HG02943 (cell line): ENCODE data around the gene NKTR.

Experiments used
- ATAC-seq: cut with Tn5 transposase; IDR thresholded peaks from one replicate; pipeline ENCODE4 v1.9.1; 2021; ENCODE audit warnings: mild to moderate bottlenecking, low read depth, moderate library complexity; ENCODE audit not compliant: unreplicated experiment

NKTR gene

DNA sequence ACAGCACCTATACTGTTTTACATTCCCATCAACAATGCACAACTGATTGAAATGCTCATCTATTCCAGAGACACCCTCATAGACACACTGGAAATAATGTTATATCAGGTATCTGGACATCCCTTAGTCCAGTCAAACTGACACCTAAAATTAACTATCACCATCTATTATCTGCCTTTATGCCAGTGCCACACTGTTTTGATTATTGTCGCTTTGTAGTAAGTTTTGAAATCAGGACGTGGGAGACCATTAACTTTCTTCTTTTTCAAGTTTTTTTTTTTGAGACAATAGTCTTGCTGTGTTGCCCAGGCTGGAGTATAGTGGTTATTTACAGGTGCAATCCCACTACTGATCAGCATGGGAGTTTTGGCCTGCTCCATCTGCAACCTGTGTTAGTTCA, 75.4 kb downstream of the NKTR start:
- no peak for ATAC-seq

DNA sequence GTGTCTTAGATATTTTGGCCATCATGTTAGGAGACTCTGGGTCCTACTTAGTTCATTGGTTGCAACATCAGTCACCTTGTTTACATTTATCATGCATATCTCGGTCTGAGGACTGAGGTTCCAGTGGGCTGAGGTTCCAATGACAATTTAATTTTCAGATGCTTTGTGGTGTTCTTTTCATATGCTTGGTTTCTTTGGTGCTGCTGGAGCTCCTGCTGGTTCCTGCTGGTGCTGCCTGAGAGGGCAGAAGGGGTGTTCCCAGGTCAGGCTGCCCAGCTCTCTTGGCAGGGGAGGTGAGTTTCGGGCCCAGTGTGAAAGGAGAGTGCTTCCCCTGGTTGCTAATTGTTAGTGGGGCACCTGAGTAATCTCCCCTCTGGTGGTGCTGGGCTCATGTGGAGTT, 78.0 kb downstream of the NKTR start:
- ATAC-seq = no peak

DNA sequence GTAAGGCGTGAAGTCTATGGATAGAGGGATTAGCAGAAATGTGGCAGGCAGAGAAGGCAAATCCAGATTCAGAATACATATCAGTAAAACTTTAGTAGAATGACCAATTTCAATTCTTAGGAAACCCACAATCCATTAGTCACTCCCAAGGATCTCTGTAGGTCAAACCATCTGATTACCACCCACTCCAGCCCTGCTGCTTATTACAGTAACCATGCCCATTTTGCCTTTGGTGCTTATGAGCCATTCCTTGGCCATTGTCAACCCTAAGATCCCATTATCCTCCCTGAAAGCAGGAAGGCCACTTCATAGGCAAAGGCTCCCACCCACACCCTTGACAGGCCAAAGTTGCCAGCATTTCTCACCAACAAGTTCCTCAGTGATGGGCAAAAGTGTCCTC, 79.8 kb downstream of the NKTR start:
- ATAC-seq = no peak

DNA sequence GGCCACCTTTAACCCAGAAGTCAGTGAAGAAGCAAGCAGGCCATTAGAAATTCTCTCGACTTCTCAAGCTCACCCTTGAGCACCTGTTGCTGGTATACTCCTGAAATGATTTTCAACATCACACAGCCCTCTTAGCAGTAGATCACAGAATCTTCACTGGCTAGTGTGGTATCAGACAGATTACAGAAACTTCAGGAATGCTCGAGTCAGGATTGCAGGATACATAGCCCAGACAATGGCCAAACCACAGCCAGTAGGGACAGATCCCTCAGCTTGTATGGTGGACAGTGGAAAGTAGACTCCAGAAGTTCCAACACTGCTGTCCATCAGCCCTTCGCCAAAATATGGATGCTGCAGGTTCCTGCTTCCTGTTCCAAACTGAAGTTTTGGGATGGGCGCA, 80.3 kb downstream of the NKTR start:
- ATAC-seq = no peak

DNA sequence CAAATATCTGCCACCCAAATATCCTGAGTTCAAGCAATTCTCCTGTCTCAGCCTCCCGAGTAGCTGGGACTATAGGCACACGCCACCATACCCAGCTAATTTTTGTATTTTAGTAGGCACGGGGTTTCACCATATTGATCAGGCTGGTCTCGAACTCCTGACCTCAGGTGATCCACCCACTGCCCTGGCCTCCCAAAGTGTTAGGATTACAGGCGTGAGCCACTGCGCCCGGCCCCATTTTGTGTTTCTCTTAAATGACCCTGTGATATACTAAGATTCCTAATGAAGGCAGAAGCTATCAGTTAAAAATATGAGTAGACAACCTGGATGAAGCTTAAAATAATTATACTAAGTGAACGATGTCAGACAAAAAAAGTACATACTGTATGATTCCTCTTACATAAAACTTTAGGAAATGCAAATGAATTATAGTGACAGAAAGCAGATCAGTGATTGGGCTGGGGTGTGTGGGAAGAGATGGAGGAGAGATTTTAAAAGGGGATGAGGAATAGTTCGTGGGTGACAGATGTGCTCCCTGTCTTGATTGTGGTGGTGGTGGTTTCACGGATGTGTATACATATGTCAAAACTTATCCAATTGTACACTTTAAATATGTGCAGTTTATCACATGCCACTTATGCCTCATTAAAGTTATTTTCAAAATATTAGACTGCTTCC, 81.0 kb downstream of the NKTR start:
- ATAC-seq = no peak

DNA sequence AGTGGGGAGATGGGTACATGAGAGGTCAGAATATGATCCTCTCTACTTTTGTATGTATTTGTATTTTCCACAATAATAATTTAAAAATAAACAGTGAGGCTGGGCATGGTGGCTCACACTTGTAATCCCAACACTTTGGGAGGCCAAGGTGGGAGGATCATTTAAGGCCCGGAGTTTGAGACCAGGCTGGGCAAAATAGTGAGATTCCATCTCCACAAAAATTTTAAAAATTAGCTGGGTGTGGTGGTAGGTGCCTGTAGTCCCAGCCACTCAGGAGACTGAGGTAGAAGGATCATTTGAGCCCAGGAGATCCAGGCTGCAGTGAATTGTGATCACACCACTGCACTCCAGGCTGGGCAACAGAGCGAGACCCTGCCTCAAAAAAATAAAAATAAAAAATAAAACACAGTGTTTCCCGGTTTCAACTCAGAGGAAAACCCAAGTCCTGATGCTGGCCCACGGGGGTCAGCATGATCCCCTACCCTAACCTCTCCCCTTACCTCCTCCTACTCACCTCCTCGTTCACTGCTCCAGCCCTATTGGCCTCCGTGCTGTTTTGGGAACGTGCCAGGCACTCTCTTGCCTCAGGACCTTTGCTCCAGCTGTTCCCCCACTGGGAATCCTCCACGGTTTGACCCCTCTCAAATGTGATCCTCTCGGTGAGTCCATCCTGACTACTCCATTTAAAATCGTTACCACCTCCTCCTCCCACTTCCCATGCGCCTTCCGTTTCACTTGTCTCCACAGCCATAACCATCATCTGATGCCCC, 82.0 kb downstream of the NKTR start:
- ATAC-seq = no peak

DNA sequence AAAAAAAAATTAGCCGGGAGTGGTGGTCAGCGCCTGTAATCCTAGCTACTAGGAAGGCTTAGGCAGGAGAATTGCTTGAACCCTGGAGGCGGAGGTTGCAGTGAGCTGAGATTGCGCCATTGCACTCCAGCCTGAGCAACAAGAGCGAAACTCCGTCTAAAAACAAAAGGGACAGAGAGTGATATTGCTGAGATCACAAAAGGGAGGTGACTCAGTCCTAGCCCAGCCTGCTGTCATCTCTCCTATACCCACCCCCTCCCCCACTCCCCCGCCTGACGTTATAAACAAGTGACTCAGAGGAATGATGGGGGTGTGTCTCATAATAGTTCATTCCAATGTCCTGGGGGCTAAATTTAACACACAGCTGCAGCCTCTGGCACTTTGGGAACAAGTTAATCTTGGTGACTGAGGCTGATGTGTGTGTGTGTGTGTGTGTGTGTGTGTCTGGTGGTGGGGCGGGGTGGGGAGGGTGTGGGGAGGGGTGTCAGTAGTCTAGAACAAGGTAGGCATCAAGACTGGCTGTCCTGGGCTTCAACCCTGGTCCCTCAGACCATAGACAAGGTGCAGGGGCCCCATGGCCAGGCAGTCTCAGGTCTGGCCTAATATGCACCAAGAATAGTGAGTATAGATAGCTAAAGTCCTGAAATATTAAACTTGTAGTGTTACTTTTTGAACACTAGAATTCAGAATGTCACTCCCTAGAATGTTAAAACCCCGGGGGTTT, 83.6 kb downstream of the NKTR start:
- no peak for ATAC-seq

DNA sequence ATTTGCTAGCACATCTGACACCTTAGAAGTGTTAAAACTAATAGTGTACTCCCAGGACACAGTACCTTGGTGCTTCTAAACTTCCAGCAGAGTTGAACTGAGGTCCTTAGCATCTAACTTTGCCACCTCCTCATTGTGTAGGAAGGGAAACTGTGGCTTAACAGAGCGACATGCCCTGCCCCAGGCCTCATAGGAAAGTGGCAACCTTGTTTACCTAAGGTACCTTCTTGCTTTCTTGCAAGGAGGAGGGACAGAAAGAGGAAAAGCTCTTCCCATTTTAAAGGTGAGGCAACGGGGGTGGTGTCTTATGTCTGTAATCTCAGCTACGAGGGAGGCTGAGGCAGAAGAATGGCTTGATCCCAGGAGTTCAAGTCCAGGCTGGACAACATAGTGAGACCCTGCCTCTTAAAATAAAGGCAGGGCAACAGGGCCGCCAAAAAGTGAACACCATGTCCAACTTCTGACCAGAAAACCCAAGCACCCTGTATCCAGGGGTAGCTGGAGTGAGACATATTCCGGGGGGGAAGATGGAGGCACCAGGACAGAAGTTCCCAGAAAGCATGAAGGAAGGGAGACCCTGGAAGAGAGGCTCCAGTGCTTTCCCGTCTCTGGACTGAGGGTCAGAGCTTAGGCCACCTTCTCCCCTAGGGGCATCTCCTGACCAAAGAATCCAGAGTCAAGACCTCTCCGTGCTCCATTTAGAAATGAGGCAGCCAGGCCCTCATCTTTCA, 84.3 kb downstream of the NKTR start:
- ATAC-seq = no peak

DNA sequence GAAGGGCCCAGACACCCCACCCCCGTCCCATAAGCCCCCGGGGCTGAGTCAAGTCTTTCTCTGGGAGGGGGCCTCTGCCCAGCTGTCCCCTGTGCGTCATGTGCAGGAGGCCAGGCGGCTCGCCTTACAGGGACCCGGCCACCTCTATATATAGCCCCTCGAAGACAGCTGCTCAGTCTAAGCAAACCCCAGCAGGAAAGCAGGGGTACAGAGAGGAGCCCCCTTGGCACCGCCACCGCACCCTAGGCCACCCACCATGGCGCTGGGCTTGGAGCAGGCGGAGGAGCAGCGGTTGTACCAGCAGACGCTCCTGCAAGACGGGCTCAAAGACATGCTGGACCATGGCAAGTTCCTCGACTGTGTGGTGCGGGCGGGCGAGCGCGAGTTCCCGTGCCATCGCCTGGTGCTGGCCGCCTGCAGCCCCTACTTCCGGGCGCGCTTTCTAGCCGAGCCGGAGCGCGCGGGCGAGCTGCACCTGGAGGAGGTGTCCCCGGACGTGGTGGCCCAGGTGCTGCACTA, 84.9 kb downstream of the NKTR start, which contains the start of gene KLHL40:
KLHL40 (plus strand) TSS at position 175 of the 519 bp plus-strand sequence; CDS start at position 257, 82 bp downstream.
- no peak for ATAC-seq

DNA sequence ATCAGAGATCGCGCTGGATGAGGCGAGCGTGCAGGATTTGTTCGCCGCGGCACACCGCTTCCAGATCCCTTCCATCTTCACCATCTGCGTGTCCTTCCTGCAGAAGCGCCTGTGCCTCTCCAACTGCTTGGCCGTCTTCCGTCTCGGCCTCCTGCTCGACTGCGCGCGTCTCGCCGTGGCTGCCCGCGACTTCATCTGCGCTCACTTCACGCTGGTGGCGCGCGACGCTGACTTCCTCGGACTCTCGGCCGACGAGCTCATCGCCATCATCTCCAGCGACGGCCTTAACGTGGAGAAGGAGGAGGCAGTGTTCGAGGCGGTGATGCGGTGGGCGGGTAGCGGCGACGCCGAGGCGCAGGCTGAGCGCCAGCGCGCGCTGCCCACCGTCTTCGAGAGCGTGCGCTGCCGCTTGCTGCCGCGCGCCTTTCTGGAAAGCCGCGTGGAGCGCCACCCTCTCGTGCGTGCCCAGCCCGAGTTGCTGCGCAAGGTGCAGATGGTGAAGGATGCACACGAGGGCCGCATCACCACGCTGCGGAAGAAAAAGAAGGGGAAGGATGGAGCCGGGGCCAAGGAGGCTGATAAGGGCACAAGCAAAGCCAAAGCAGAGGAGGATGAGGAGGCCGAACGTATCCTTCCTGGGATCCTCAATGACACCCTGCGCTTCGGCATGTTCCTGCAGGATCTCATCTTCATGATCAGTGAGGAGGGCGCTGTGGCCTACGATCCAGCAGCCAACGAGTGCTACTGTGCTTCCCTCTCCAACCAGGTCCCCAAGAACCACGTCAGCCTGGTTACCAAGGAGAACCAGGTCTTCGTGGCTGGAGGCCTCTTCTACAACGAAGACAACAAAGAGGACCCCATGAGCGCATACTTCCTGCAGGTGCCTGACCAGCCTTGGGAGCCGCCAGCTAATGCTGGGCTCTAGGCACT, 85.7 kb downstream of the NKTR start:
- no peak for ATAC-seq

DNA sequence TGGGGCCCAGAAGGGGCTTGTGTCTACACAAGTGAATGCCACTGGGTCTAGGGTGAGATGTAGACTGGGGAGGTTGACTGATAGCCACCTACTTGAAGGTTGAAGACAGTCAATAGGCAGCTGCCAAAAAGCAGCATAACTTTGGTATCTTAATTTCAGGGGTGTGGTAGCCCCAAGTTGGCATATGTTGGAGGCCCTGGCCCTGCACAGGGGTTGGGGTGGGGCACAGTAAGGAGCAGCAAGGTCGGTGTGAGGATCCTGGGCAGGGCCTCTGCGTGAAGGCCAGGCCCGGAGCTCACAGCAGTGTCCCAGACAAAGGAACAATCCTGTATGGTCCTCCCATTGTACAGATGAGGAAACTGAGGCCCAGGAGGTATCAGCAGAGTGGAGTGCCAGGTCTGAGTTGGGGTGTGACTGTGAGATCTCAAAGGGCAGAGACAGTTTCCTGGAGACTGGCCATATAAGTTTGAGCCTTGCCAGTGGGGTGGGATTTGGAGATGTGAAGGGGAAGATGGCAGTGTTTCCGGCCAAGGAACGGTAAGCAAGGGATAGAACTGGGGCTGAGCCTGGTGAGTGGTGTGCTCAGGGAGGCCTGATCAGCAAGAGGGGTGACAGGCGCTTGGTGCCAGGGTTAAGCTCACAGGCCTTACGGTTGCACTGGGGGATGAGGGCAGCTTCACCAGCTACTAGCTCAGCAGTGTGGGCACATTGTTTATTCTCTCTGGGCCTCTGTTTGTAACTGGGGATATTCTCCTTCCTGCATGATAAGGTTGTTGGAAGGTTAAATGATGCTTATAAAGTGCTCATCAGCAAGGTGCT, 86.6 kb downstream of the NKTR start:
- ATAC-seq = no peak

DNA sequence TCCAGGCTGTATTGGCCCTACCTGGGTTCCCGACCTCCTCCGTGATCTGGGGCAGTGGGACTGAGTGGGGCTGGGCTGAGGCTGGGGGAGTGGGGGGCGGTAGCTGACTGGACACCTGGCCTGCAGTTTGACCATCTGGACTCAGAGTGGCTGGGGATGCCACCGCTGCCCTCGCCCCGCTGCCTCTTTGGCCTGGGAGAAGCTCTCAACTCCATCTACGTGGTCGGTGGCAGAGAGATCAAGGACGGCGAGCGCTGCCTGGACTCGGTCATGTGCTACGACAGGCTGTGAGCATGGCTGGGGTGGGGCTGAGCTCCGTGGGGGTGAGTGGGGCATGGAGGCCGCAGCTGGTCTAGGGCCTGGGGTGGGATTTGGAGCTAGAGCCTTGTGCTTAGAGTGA, 87.5 kb downstream of the NKTR start:
- ATAC-seq = no peak

DNA sequence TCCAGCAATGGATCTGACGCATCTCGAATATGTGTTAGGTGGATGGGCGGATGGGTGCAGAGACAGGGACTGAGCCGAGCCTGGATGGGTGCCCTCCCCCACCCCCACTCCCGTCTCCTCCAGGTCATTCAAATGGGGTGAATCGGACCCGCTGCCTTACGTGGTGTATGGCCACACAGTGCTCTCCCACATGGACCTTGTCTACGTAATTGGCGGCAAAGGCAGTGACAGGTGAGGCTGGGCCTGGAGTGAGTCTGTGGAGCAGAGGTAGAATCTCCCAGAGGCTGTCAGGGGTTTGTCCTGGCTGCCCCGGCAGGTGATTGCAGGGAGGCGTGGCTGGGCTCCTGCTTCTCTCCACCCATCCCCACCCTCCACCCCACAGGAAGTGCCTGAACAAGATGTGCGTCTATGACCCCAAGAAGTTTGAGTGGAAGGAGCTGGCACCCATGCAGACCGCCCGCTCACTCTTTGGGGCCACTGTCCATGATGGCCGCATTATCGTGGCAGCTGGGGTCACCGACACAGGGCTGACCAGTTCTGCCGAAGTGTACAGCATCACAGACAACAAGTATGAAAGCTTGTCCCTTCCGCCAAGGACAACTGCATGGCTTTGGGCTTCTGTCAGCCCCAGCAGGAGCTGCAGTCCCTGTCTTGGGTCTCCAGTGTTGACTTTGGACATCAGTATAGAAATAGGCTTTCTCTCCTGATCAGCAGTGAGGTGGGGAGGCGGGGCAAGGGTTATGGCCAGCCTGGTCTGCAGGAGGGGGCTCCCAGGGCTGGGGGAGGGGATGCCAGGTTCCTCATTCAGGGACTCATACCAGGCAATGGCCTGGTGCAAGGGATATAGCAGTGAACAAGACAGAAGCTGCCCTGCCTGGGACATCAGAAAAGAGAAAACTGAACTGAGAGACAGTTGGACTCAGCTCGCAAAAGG, 88.3 kb downstream of the NKTR start:
- ATAC-seq = no peak

DNA sequence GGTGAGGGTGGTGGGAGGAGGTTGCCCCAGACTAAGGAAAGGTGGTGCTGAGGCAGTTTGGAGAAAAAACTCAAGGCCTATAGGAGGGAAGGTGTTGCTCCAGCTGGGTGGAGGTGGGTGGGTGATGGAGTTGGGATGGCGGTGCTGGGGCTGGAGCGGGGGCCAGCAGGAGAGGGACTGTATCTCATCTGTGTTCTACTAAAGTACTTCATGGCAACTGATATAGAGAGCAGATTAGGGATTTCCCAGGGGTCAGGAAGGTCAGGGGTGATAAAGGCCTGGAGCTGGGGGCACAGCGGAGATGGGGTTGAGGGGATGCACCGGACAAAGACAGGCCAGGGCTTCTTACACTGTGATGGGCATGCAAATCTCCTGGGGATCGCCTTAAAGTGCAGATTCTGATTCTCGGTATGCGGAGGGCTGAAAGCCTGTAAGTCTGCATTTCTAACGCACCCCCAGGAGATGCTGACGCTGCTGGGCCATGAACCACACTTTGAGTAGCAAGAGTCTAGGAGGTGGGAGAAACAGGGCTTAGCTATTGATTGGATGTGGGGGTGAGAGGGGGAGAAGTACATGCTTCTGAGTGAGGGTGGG, 89.0 kb downstream of the NKTR start:
- ATAC-seq = no peak

DNA sequence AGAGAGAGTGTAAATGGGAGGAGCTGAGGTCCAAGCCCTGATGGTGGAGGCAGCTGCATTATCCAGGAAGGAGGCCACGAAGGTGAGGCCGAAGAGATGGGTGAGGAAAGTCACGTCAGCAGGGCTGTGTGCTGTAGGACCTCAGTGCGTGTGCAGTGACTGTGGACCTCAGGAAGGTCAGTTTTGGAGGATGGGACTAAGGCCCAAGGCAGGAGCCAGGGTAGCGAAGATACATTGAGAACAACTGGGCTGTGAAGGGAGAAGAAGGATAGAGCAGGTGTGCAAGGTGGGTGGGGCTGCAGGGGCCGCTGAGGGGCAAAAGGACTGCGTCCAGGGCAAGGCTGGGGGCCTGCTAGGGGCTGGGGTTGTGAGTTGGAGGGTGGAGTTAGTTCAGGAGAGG, 89.7 kb downstream of the NKTR start:
- no peak for ATAC-seq

DNA sequence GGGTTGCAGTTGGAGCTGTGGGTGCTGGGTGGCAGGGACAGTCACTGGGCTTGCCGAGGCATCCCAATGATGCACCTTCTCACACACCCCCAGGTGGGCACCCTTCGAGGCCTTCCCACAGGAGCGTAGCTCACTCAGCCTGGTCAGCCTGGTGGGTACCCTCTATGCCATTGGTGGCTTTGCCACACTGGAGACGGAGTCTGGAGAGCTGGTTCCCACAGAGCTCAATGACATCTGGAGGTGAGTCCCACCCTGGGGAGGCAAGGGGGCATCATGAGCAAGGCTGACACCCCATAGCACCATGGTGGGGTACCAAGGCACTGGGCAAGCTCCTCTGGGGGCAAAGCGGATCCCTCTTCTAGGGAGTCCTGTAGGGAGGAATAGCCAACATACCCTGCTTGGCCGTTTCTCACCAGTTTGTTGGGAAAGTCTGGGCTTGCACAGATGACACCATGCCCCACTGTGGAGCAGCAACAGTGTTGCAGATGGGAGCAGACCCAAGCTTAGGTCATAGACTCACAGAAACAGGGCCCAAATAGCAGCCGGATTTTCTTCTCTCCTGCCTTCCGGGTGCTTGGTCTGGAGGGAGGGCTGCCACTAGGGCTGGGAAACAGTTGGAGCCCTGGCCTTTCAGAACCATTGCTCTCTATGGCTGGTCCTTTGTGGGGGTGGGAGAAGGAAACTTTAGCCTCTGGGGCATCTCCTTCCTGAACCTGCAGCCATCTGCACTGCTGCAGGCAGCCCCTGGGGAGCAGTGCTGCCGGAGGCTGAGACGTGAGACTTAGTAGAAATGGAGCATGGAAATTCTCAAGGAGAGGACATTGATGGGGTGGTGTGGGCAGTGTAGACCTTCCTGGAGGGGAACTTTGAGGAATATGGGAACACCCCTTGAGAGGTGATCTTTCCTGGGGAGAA, 90.5 kb downstream of the NKTR start:
- ATAC-seq = no peak
